Measurements from ENCODE around the gene CPM. TPM values are rescaled to one million over a fixed set of nuclear protein-coding genes. Genes with fewer than 3 reads are reported as not detected.
A peak's percentile ranks its signal among the peaks of the same experiment; 100 is the strongest.

Gene CPM
- total and polyA plus RNA-seq, 10 donors = 3.5 to 189 (median 52.5) TPM

DNA sequence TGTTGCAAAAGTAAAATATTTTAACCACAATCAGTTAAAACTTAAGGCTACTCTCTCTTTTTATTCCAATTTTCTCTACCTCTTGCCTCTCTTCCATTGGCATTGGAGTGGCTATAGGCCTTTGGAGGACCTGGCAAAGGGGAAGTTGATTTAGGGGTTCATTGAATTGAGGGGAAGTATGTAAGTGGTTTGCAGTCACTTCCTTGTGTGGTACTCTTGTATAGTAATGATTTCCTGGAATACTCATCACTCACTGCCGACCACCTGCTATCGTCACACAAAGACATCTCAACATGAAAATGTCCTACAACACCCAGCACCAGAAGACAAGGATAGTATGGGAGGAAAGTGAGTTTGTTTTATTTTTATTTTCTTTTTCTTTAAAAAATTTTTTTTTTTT lies 45.7 kb upstream of the CPM start:
- TF ChIP-seq POLR2AphosphoS5 (IDR thresholded peaks at IDR 0.05) (no peak), POLR2A (IDR thresholded peaks at IDR 0.05) (no peak)
- TF ChIP-seq, protein P1, sequence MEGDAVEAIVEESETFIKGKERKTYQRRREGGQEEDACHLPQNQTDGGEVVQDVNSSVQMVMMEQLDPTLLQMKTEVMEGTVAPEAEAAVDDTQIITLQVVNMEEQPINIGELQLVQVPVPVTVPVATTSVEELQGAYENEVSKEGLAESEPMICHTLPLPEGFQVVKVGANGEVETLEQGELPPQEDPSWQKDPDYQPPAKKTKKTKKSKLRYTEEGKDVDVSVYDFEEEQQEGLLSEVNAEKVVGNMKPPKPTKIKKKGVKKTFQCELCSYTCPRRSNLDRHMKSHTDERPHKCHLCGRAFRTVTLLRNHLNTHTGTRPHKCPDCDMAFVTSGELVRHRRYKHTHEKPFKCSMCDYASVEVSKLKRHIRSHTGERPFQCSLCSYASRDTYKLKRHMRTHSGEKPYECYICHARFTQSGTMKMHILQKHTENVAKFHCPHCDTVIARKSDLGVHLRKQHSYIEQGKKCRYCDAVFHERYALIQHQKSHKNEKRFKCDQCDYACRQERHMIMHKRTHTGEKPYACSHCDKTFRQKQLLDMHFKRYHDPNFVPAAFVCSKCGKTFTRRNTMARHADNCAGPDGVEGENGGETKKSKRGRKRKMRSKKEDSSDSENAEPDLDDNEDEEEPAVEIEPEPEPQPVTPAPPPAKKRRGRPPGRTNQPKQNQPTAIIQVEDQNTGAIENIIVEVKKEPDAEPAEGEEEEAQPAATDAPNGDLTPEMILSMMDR (IDR thresholded peaks at IDR 0.05 in 8 of 11, conservative IDR thresholded peaks at IDR 0.05 in 3 of 11) = no peak
- Histone ChIP-seq H3K9me3 (peaks cover 0 to 16% (median 13%) of the 10 kb centered on the region in 8 donors), H3K36me3 (no peaks in the 10 kb centered on the region), H3K4me3 (no peak overlapping the region), H3K4me1 (peaks cover 6 to 16% (median 11%) of the 10 kb centered on the region in 6 donors), H3K27me3 (replicated peaks in 1 of 7) (no peaks in the 10 kb centered on the region), H3K27ac (peak overlapping the region in 2 of 8 donors; percentile 21 to 29)
- intact Hi-C loops (cut with DNase I; ENCODE audit: low total_unique reads) = no loop called here
- WGBS, 5 donors = 18 to 41% (median 22%) methylated on average over 2 of the region's 2 CpGs
- no peak for DNase-seq

DNA sequence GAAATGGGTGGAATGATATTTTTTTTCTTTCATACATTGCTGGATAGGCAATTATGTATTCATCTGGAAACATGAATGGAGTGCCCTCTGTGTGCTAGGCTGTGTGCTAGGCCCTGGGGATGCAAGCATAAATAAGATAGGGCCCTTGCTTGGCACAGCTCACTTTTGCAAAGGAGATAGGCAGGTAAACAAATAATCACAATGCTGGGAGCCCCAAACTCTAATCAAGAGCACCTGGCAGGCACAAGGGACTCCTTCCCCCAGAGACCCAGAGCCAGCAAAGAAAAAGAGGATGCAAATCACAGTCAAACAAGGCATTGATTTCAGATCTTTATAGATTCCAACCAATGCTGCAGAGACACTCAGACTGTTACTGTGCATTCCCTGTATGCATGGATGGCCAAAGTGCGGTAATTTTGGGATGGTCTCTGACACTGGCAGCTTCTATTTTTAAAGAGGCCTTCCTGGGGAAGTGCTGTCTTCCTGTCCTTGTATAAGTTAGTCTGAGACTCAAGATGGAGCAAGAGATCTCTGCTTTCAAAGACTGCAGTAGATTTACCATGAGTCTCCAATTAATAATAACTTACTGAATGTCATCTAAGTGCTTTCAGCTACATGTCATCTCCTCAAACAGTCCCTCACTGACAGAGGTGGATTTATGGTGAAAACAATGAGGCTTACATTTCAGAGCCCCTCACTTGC lies 45.1 kb upstream of the CPM start:
- TF ChIP-seq POLR2AphosphoS5 (IDR thresholded peaks at IDR 0.05) (no peak), POLR2A (IDR thresholded peaks at IDR 0.05) (no peak)
- TF ChIP-seq, protein P1 (IDR thresholded peaks at IDR 0.05 in 8 of 11, conservative IDR thresholded peaks at IDR 0.05 in 3 of 11) = no peak
- intact Hi-C loops (cut with DNase I; ENCODE audit: low total_unique reads) = no loop called here
- no peak for DNase-seq
- H3K36me3 ChIP-seq = no peaks in the 10 kb centered on the region
- 33 to 47% (median 34%) methylated on average over 1 of the region's 1 CpG for WGBS, 5 donors
- H3K27me3 ChIP-seq (replicated peaks in 1 of 7) = no peaks in the 10 kb centered on the region
- H3K4me1 ChIP-seq = peaks cover 6 to 16% (median 11%) of the 10 kb centered on the region in 6 donors
- peak overlapping the region in 2 of 8 donors; percentile 21 to 29 for H3K27ac ChIP-seq
- H3K9me3 ChIP-seq = peaks cover 0 to 10% (median 8%) of the 10 kb centered on the region in 8 donors
- no peak overlapping the region for H3K4me3 ChIP-seq

DNA sequence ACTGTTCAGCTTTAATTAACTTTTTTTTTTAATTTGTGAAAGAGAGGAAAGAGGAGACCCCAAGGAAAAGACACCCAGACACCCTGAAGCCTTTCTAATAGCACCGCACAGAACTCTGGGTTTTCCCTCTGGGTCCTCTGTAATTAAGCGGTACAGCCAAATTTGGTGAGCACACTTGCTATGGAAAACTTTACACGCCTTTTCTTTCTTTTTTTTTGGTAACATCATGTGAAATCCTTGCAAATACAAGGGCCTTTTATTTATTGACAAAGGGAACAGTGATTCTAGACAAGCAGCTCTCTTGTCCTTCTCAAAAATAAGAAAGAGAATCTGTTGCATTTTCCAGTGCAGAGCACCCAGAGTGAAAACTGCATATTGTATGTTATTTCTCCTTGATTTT lies 44.4 kb upstream of the CPM start:
- Histone ChIP-seq H3K9me3 (peaks cover 0 to 3% (median under 1%) of the 10 kb centered on the region in 8 donors), H3K27ac (no peak overlapping the region), H3K4me1 (peaks cover 6 to 16% (median 11%) of the 10 kb centered on the region in 6 donors), H3K4me3 (no peak overlapping the region), H3K36me3 (no peaks in the 10 kb centered on the region), H3K27me3 (replicated peaks in 1 of 7) (no peaks in the 10 kb centered on the region)
- TF ChIP-seq, protein P1 (IDR thresholded peaks at IDR 0.05 in 8 of 11, conservative IDR thresholded peaks at IDR 0.05 in 3 of 11) = no peak
- TF ChIP-seq POLR2AphosphoS5 (IDR thresholded peaks at IDR 0.05) (no peak), POLR2A (IDR thresholded peaks at IDR 0.05) (no peak)
- 86 to 92% (median 91%) methylated on average over 3 of the region's 3 CpGs for WGBS, 5 donors
- intact Hi-C loops (cut with DNase I; ENCODE audit: low total_unique reads) = no loop called here
- DNase-seq = no peak

DNA sequence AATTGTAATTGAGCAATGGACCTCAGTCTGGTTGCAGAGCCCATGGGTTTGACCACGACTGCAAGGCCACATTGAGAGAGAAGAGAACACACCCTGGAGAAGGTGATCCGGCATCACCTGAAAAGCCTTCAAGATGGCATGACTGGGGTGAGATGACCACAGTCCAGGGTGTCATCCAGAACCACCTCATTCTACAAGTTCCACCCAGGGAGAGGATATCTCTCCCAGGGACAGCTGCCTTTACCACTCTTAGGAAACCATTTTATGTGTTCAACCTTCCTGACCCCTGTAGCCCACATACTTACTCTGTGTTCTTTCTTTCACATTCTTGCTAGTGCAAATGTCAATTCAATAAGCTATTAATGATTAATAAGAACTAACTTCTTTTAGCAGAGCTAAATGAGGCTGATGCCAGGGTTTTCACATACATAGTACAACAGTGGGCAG lies 43.4 kb upstream of the CPM start:
- intact Hi-C loops (cut with DNase I; ENCODE audit: low total_unique reads) = no loop called here
- no peak for DNase-seq
- WGBS, 5 donors = 68 to 97% (median 80%) methylated on average over 2 of the region's 2 CpGs
- H3K4me3 ChIP-seq = no peak overlapping the region
- H3K9me3 ChIP-seq = no peaks in the 10 kb centered on the region
- H3K4me1 ChIP-seq = peaks cover 6 to 16% (median 11%) of the 10 kb centered on the region in 6 donors
- no peaks in the 10 kb centered on the region for H3K36me3 ChIP-seq
- no peak overlapping the region for H3K27ac ChIP-seq
- no peaks in the 10 kb centered on the region for H3K27me3 ChIP-seq (replicated peaks in 1 of 7)
- TF ChIP-seq POLR2AphosphoS5 (IDR thresholded peaks at IDR 0.05) (no peak), POLR2A (IDR thresholded peaks at IDR 0.05) (no peak)
- TF ChIP-seq, protein P1 (IDR thresholded peaks at IDR 0.05 in 8 of 11, conservative IDR thresholded peaks at IDR 0.05 in 3 of 11) = no peak
